Airway epithelial cell (primary cell): Measurements from ENCODE around the gene DUSP1. TPM values are rescaled to one million over a fixed set of nuclear protein-coding genes. Genes with fewer than 3 reads are reported as not detected.

Experiments
- total RNA-seq: library from RNA; depleted of rRNA; stranded (reverse); fragments of >200 nt; gene quantifications from 2 replicates; pipeline ENCODE4 v1.2.3, GENCODE V29; 2015

Gene DUSP1, protein sequence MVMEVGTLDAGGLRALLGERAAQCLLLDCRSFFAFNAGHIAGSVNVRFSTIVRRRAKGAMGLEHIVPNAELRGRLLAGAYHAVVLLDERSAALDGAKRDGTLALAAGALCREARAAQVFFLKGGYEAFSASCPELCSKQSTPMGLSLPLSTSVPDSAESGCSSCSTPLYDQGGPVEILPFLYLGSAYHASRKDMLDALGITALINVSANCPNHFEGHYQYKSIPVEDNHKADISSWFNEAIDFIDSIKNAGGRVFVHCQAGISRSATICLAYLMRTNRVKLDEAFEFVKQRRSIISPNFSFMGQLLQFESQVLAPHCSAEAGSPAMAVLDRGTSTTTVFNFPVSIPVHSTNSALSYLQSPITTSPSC
- total RNA-seq = 100 and 121 TPM in 2 replicates

DNA sequence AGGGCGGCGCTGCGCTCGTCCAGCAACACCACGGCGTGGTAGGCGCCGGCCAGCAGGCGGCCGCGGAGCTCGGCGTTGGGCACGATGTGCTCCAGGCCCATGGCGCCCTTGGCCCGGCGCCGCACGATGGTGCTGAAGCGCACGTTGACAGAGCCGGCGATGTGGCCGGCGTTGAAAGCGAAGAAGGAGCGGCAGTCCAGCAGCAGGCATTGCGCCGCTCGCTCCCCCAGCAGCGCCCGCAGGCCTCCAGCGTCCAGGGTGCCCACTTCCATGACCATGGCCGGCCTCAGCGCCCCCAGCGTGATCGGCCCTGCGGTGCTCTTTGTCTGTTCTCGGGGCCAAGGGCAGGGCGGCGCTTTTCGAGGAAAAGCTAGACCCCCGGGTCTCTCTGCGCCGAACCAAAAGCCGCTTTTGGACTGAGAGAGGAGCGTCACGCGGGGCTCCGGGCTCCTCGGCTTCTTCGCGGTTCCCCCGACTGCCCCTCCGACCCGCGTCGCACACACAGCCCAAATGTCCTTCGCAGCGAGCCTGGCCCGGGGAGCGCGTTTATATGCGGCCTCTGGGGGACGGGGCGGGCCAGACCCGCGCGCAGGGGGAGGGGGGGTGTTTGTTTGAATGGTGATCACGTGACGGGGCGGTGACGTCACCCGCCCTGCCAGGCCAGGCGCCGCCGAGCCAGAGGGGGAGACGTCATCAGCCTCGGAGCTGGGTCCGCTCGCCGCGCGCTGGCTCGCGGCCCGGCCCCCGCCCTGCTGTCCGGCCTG is at the start of gene DUSP1:
TSS of gene DUSP1 (minus strand) at position 521 of the 764 bp plus-strand sequence. CDS start at position 278, 243 bp downstream.

Other genes with a start within 250 kb of the DUSP1 start
- gene NEURL1B, start 129.9 kb downstream of the DUSP1 start, total RNA-seq = 4.6 and 8.3 TPM in 2 replicates
- 58.2 and 91.5 TPM in 2 replicates for gene ERGIC1, start 63.1 kb upstream of the DUSP1 start, total RNA-seq
- gene RPL26L1, start 188.2 kb upstream of the DUSP1 start, total RNA-seq = 54.7 and 79.5 TPM in 2 replicates
- gene ATP6V0E1, start 212.6 kb upstream of the DUSP1 start, total RNA-seq = 101 and 118 TPM in 2 replicates